Sciatic nerve (tissue), 2 donors: ENCODE data around the gene MINAR1. TPM values are rescaled to one million over a fixed set of nuclear protein-coding genes. Genes with fewer than 3 reads are reported as not detected.
"Not testable (repeated sequence)": the region's sequence is repeated elsewhere in the genome, so short reads cannot be mapped to it uniquely, and the experiment has no call there.

Source experiments
- ATAC-seq: fragments of 200-7000 bp; cut with Tn5 transposase; one replicate; pipeline ENCODE4 v1.9.1; 2020; ENCODE audit warnings: mild to moderate bottlenecking, moderate library complexity
- DNase-seq: peaks from one replicate; pipeline ENCODE4 v3.0.0-alpha.2; 2020; ENCODE audit warnings: low spot score
- intact Hi-C: fragments of 100-400 bp; cut with DNase I; formaldehyde crosslinking; loops from one replicate; pipeline ENCODE4 v1.14.2; 2022
- total RNA-seq: library from RNA; stranded (reverse); fragmentation: NEBNext Ultra II Directional; extraction: Animal tissue kit (Norgen Biotek cat#: 25700); gene quantifications from one replicate; pipeline ENCODE4 v1.2.1, GENCODE V29; 2021
- donor health status: DM: no; HTN: no; CAD: no.
- donor health status: DM: no; HTN: no; CAD: no.

The MINAR1 gene
- 0.98 TPM for total RNA-seq

GRCh38 chr15:79431636-79432344 is at the start of gene MINAR1:
TSS of gene MINAR1 (plus strand) at chr15:79432336. CDS start at chr15:79456148, 23,812 bp downstream.
- DNase-seq (no peak), ATAC-seq (peak; percentile 34)
- intact Hi-C loops, result no loop called here

GRCh38 chr15:79394231-79394630 is 37.9 kb upstream of the MINAR1 start:
- intact Hi-C loops, result no loop called here
- ATAC-seq, result no peak
- no peak for DNase-seq

GRCh38 chr15:79396850-79397249 is 35.3 kb upstream of the MINAR1 start:
- intact Hi-C loops, result no loop called here
- no peak for DNase-seq
- ATAC-seq, result no peak

GRCh38 chr15:79397269-79397910 is 34.7 kb upstream of the MINAR1 start:
- DNase-seq (no peak), ATAC-seq (no peak)
- intact Hi-C loops, result no loop called here

- intact Hi-C loops, result no loop called here
- no peak for ATAC-seq
- no peak for DNase-seq
Observed at GRCh38 chr15:79399606-79400005, 32.5 kb upstream of the MINAR1 start.

GRCh38 chr15:79400650-79401049 is 31.5 kb upstream of the MINAR1 start:
- DNase-seq (no peak), ATAC-seq (no peak)
- intact Hi-C loops, result no loop called here

- no peak for ATAC-seq
- intact Hi-C loops, result no loop called here
Observed at GRCh38 chr15:79401301-79401700, 30.8 kb upstream of the MINAR1 start.

GRCh38 chr15:79402136-79402535 is 30.0 kb upstream of the MINAR1 start:
- intact Hi-C loops, result no loop called here
- ATAC-seq (no peak), DNase-seq (no peak)

More at GRCh38 chr15:79401301-79401700, 30.8 kb upstream of the MINAR1 start:
- DNase-seq, result no peak

GRCh38 chr15:79403501-79403900 is 28.6 kb upstream of the MINAR1 start:
- intact Hi-C loops, result no loop called here
- DNase-seq (no peak), ATAC-seq (no peak)

- intact Hi-C loops, result no loop called here
- no peak for DNase-seq
- no peak for ATAC-seq
Observed at GRCh38 chr15:79406210-79406609, 25.9 kb upstream of the MINAR1 start.

- DNase-seq, result no peak
- no peak for ATAC-seq
- intact Hi-C loops, result no loop called here
Observed at GRCh38 chr15:79408041-79408440, 24.1 kb upstream of the MINAR1 start.

GRCh38 chr15:79410237-79410636 is 21.9 kb upstream of the MINAR1 start:
- ATAC-seq (no peak), DNase-seq (no peak)
- intact Hi-C loops, result no loop called here

GRCh38 chr15:79412010-79412409 is 20.1 kb upstream of the MINAR1 start:
- ATAC-seq (no peak), DNase-seq (no peak)
- intact Hi-C loops, result no loop called here

- ATAC-seq, result no peak
- intact Hi-C loops, result no loop called here
- no peak for DNase-seq
Observed at GRCh38 chr15:79412429-79412828, 19.7 kb upstream of the MINAR1 start.

- intact Hi-C loops, result no loop called here
- DNase-seq, result no peak
- ATAC-seq, result no peak
Observed at GRCh38 chr15:79416876-79417275, 15.3 kb upstream of the MINAR1 start.

GRCh38 chr15:79418693-79419279 is 13.3 kb upstream of the MINAR1 start:
- intact Hi-C loops, result no loop called here
- DNase-seq, result no peak
- ATAC-seq, result no peak

- no peak for DNase-seq
- ATAC-seq, result no peak
- intact Hi-C loops, result no loop called here
Observed at GRCh38 chr15:79425591-79426295, 6.4 kb upstream of the MINAR1 start.

- intact Hi-C loops, ATAC-seq, DNase-seq: not testable (repeated sequence)
Observed at GRCh38 chr15:79426899-79427298, 5.2 kb upstream of the MINAR1 start.

- DNase-seq (no peak), ATAC-seq (no peak)
- intact Hi-C loops, result no loop called here
Observed at GRCh38 chr15:79427781-79428598, 4.1 kb upstream of the MINAR1 start.
